Upper lobe of right lung (tissue), 1 donor: Measurements from ENCODE around the gene S1PR2. TPM values are rescaled to one million over a fixed set of nuclear protein-coding genes. Genes with fewer than 3 reads are reported as not detected.

Source experiments
- ATAC-seq: fragments of 200-7000 bp; cut with Tn5 transposase; one replicate; pipeline ENCODE4 v1.9.1; 2020; ENCODE audit warnings: mild to moderate bottlenecking, moderate library complexity
- DNase-seq: peaks from one replicate; pipeline ENCODE4 v3.0.0-alpha.2; 2020
- H3K27ac ChIP-seq: fragments of 200-600 bp; one replicate; pipeline ENCODE4 v1.8.0; 2022
- H3K27me3 ChIP-seq: fragments of 200-600 bp; one replicate; pipeline ENCODE4 v1.8.0; 2022; ENCODE audit warnings: mild to moderate bottlenecking
- H3K36me3 ChIP-seq: fragments of 200-600 bp; one replicate; pipeline ENCODE4 v1.8.0; 2022
- H3K4me1 ChIP-seq: fragments of 200-600 bp; one replicate; pipeline ENCODE4 v1.8.0; 2022
- H3K4me3 ChIP-seq: fragments of 200-600 bp; one replicate; pipeline ENCODE4 v1.8.0; 2022; ENCODE audit warnings: mild to moderate bottlenecking
- H3K9me3 ChIP-seq: fragments of 200-600 bp; one replicate; pipeline ENCODE4 v1.8.0; 2022
- CTCF ChIP-seq: fragments of 200-600 bp; IDR thresholded peaks from one replicate; pipeline ENCODE4 v1.8.0; 2022; ENCODE audit warnings: antibody characterized with exemption
- intact Hi-C: fragments of 100-400 bp; cut with DNase I; formaldehyde crosslinking; loops from one replicate; pipeline ENCODE4 v1.11.0; 2022
- total RNA-seq: library from RNA; stranded (reverse); fragmentation: NEBNext Ultra II Directional; extraction: Animal tissue kit (Norgen Biotek cat#: 25700); gene quantifications from one replicate; pipeline ENCODE4 v1.2.1, GENCODE V29; 2021
- donor health status: DM: no; HTN: yes; CAD: no; lungs with severe emphysema.

S1PR2 gene
- total RNA-seq, 1 donor from 2014 or later, result 21.7 TPM

- H3K4me3 ChIP-seq, result no peak overlapping the region
- ATAC-seq, result no peak
- H3K4me1 ChIP-seq, result peaks cover 9% of the 10 kb centered on the region
- H3K9me3 ChIP-seq, result no peaks in the 10 kb centered on the region
- H3K27ac ChIP-seq, result no peak overlapping the region
- intact Hi-C loops, result no loop called here
- DNase-seq, result no peak
- no peaks in the 10 kb centered on the region for H3K27me3 ChIP-seq
- H3K36me3 ChIP-seq, result peaks cover 14% of the 10 kb centered on the region
- TF ChIP-seq CTCF, result no peak
Observed at GRCh38 chr19:10190026-10190425, 41.1 kb downstream of the S1PR2 start.

GRCh38 chr19:10189616-10190015, 41.5 kb downstream of the S1PR2 start:
- Histone ChIP-seq H3K4me3 (no peak overlapping the region), H3K27ac (no peak overlapping the region), H3K27me3 (no peaks in the 10 kb centered on the region), H3K36me3 (peaks cover 17% of the 10 kb centered on the region), H3K9me3 (no peaks in the 10 kb centered on the region), H3K4me1 (peaks cover 9% of the 10 kb centered on the region)
- ATAC-seq (no peak), DNase-seq (no peak)
- no peak for TF ChIP-seq CTCF
- intact Hi-C loops, result no loop called here

GRCh38 chr19:10187315-10187714, 43.8 kb downstream of the S1PR2 start:
- no peak for ATAC-seq
- no peak for TF ChIP-seq CTCF
- Histone ChIP-seq H3K27ac (no peak overlapping the region), H3K4me1 (no peaks in the 10 kb centered on the region), H3K4me3 (no peak overlapping the region), H3K27me3 (no peaks in the 10 kb centered on the region), H3K36me3 (peaks cover 17% of the 10 kb centered on the region), H3K9me3 (no peaks in the 10 kb centered on the region)
- intact Hi-C loops, result no loop called here
- DNase-seq, result no peak

DNA sequence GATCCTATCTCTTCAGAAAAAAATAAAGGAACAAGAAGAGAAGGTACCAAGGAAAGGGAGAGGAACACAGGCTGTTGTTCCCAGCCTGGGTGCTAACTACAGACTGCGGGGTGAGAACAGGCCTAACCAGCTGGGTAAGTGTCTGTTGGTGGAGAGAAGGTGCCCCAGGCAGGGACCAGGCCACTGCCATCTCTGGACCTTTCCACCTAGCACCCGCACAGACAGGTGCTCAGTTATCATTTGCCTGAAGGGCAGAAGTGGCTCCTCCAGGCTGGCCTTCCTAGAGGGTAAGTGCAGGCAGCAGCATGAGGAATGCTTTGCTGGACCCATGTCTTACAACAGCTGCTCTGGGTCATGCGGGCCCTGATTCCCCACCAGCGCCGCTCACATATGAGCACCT, 46.5 kb downstream of the S1PR2 start:
- DNase-seq (no peak), ATAC-seq (peak; percentile 38)
- peaks cover 37% of the 10 kb centered on the region for H3K36me3 ChIP-seq
- intact Hi-C loops, result no loop called here
- H3K4me1 ChIP-seq, result no peaks in the 10 kb centered on the region
- H3K27me3 ChIP-seq, result no peaks in the 10 kb centered on the region
- H3K9me3 ChIP-seq, result no peaks in the 10 kb centered on the region
- no peak overlapping the region for H3K27ac ChIP-seq
- TF ChIP-seq CTCF, result no peak
- H3K4me3 ChIP-seq, result no peak overlapping the region

DNA sequence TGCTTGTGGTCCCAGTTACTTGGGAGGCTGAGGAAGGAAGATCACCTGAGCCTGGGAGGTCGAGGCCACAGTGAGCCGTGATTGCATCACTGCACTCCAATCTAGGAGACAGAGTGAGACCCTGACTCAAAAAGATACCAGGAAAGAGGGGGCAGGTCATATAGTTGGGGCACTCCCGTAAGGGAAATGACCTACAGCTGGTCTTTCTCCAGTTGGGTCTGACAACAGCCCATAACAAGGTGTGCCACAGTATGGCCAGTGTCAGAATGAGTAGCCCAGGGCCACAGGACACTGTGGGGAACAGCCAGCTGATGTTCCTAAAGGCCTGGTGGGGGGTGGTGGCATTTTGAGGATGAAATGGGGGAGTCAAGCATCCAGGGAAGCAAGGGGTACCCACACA, 47.2 kb downstream of the S1PR2 start:
- TF ChIP-seq CTCF, result no peak
- Histone ChIP-seq H3K36me3 (peaks cover 44% of the 10 kb centered on the region), H3K27ac (no peak overlapping the region), H3K4me3 (no peak overlapping the region), H3K9me3 (no peaks in the 10 kb centered on the region), H3K4me1 (no peaks in the 10 kb centered on the region), H3K27me3 (no peaks in the 10 kb centered on the region)
- ATAC-seq (no peak), DNase-seq (no peak)
- intact Hi-C loops, result no loop called here

GRCh38 chr19:10182847-10183246, 48.3 kb downstream of the S1PR2 start:
- ATAC-seq, result no peak
- intact Hi-C loops, result no loop called here
- no peaks in the 10 kb centered on the region for H3K27me3 ChIP-seq
- TF ChIP-seq CTCF, result no peak
- H3K36me3 ChIP-seq, result peaks cover 54% of the 10 kb centered on the region
- no peaks in the 10 kb centered on the region for H3K9me3 ChIP-seq
- no peak for DNase-seq
- no peak overlapping the region for H3K27ac ChIP-seq
- no peak overlapping the region for H3K4me3 ChIP-seq
- no peaks in the 10 kb centered on the region for H3K4me1 ChIP-seq
